Stomach (tissue), 4 donors: ENCODE data around the gene FBXW8.

Experiments used
- CTCF ChIP-seq, 7 experiments: fragments of 450-650 bp in 4 of 7; fragments of 200-600 bp in 3 of 7; sonication (generic) in 3 of 7; IDR thresholded peaks; one replicate each; pipeline ENCODE4 v1.5.1; 2016 to 2019; ENCODE audit warnings: antibody characterized with exemption in 7 of 7, control low read depth in 2 of 7, mild to moderate bottlenecking in 1 of 7
- POLR2A ChIP-seq, 4 donors: fragments of 450-650 bp; IDR thresholded peaks; one replicate each; pipeline ENCODE4 v1.6.1; 2016; ENCODE audit warnings: antibody characterized with exemption in 4 of 4, control low read depth in 2 of 4, mild to moderate bottlenecking in 1 of 4, moderate library complexity in 1 of 4

GRCh38 chr12:116954710-116955381 lies 44.1 kb downstream of the FBXW8 start:
- TF ChIP-seq POLR2A (IDR thresholded peaks at IDR 0.05) (no peak), CTCF (IDR thresholded peaks at IDR 0.05) (no peak)
